OCI-LY1 (cell line): ENCODE measurements around the gene GALNT17.

ENCODE experiments used
- H2AFZ ChIP-seq: fragments of 200-600 bp; sonication (generic), shearing (Covaris generic); 2 replicates; pipeline ENCODE4 v1.6.0; 2014; ENCODE audit warnings: antibody characterized with exemption, mild to moderate bottlenecking, low read length
- H3F3A ChIP-seq: fragments of 200-600 bp; sonication (generic), shearing (Covaris generic); 2 replicates; pipeline ENCODE4 v1.6.0; 2014; ENCODE audit warnings: mild to moderate bottlenecking, antibody characterized with exemption, low read length, moderate library complexity; ENCODE audit not compliant: insufficient read depth
- H3K27ac ChIP-seq: fragments of 200-600 bp; sonication (generic); 2 replicates; pipeline ENCODE4 v1.5.1; 2014; ENCODE audit warnings: low read length, mixed run types, mild to moderate bottlenecking, low read depth; ENCODE audit not compliant: poor library complexity, severe bottlenecking
- H3K27me3 ChIP-seq: fragments of 200-600 bp; sonication (generic); 2 replicates; pipeline ENCODE4 v1.6.0; 2014; ENCODE audit warnings: antibody characterized with exemption, mild to moderate bottlenecking, low read length, moderate library complexity; ENCODE audit not compliant: insufficient read depth
- H3K36me3 ChIP-seq: fragments of 200-600 bp; sonication (generic); 2 replicates; pipeline ENCODE4 v1.6.1; 2014; ENCODE audit warnings: mild to moderate bottlenecking, antibody characterized with exemption, low read length, moderate library complexity, mixed read lengths; ENCODE audit not compliant: insufficient read depth
- H3K4me1 ChIP-seq: fragments of 200-600 bp; sonication (generic); 2 replicates; pipeline ENCODE4 v1.5.1; 2014; ENCODE audit warnings: mild to moderate bottlenecking, low read length, moderate library complexity; ENCODE audit not compliant: insufficient read depth, severe bottlenecking
- H3K4me2 ChIP-seq: fragments of 200-600 bp; sonication (generic), shearing (Covaris generic); 2 replicates; pipeline ENCODE4 v1.6.1; 2014; ENCODE audit warnings: low read length
- H3K4me3 ChIP-seq: fragments of 200-600 bp; sonication (generic); 2 replicates; pipeline ENCODE4 v1.5.1; 2014; ENCODE audit warnings: low read length, low read depth, mild to moderate bottlenecking, mixed read lengths; ENCODE audit not compliant: poor library complexity, severe bottlenecking
- H3K79me2 ChIP-seq: fragments of 200-600 bp; shearing (Covaris generic); 2 replicates; pipeline ENCODE4 v1.6.1; 2016; ENCODE audit warnings: mixed run types, low read length, mixed read lengths; ENCODE audit not compliant: insufficient read depth
- H3K9ac ChIP-seq: fragments of 200-600 bp; sonication (generic), shearing (Covaris generic); 2 replicates; pipeline ENCODE4 v1.6.1; 2014; ENCODE audit warnings: mild to moderate bottlenecking, low read length, mixed read lengths
- H3K9me2 ChIP-seq: fragments of 200-600 bp; sonication (generic), shearing (Covaris generic); 2 replicates; pipeline ENCODE4 v1.6.1; 2014; ENCODE audit warnings: low read depth, mild to moderate bottlenecking, low read length, mixed read lengths
- H3K9me3 ChIP-seq: fragments of 200-600 bp; shearing (Covaris generic); 2 replicates; pipeline ENCODE4 v1.6.1; 2014; ENCODE audit warnings: low read length, mixed read lengths
- H4K20me1 ChIP-seq: fragments of 200-600 bp; sonication (generic), shearing (Covaris generic); 2 replicates; pipeline ENCODE4 v1.6.0; 2016; ENCODE audit warnings: mild to moderate bottlenecking, low read length; ENCODE audit not compliant: insufficient read depth
- CTCF ChIP-seq: fragments of 200-600 bp; sonication (generic), shearing (Covaris generic); IDR thresholded peaks from 2 replicates; pipeline ENCODE4 v1.5.1; 2017; ENCODE audit warnings: mild to moderate bottlenecking, antibody characterized with exemption, low read length, moderate library complexity, mixed read lengths
- EZH2 ChIP-seq: fragments of 200-600 bp; sonication (generic), shearing (Covaris generic); IDR thresholded peaks from 2 replicates; pipeline ENCODE4 v1.8.0; 2017; ENCODE audit warnings: borderline replicate concordance, mixed run types, mild to moderate bottlenecking, antibody characterized with exemption, low read length, moderate library complexity, mixed read lengths

Gene GALNT17

GRCh38 chr7:71482284-71482683 is 350.3 kb downstream of the GALNT17 start:
- Histone ChIP-seq H3F3A (no peaks in the 10 kb centered on the region), H4K20me1 (no peaks in the 10 kb centered on the region), H3K27ac (no peak overlapping the region), H3K27me3 (no peaks in the 10 kb centered on the region), H3K9me3 (no peaks in the 10 kb centered on the region), H3K4me1 (no peaks in the 10 kb centered on the region), H3K79me2 (no peaks in the 10 kb centered on the region), H3K4me3 (no peak overlapping the region), H3K9me2 (no peaks in the 10 kb centered on the region), H3K36me3 (no peaks in the 10 kb centered on the region), H3K9ac (no peak overlapping the region), H2AFZ (no peak overlapping the region), H3K4me2 (no peak overlapping the region)
- TF ChIP-seq EZH2 (no peak), CTCF (no peak)

- Histone ChIP-seq H3K9me2 (no peaks in the 10 kb centered on the region), H2AFZ (no peak overlapping the region), H3K4me2 (no peak overlapping the region), H3K36me3 (no peaks in the 10 kb centered on the region), H3K4me1 (no peaks in the 10 kb centered on the region), H3K27ac (no peak overlapping the region), H4K20me1 (no peaks in the 10 kb centered on the region), H3K9ac (no peak overlapping the region), H3K4me3 (no peak overlapping the region), H3K27me3 (no peaks in the 10 kb centered on the region), H3K79me2 (no peaks in the 10 kb centered on the region), H3K9me3 (no peaks in the 10 kb centered on the region), H3F3A (no peaks in the 10 kb centered on the region)
- TF ChIP-seq EZH2 (no peak), CTCF (no peak)
These were observed 352.4 kb downstream of the GALNT17 start for GRCh38 chr7:71484380-71484779.

- Histone ChIP-seq H2AFZ (no peak overlapping the region), H3K27me3 (no peaks in the 10 kb centered on the region), H3K4me1 (no peaks in the 10 kb centered on the region), H3K4me3 (no peak overlapping the region), H4K20me1 (no peaks in the 10 kb centered on the region), H3K9me3 (no peaks in the 10 kb centered on the region), H3K9ac (no peak overlapping the region), H3K79me2 (no peaks in the 10 kb centered on the region), H3K36me3 (no peaks in the 10 kb centered on the region), H3K27ac (no peak overlapping the region), H3K9me2 (no peaks in the 10 kb centered on the region), H3F3A (no peaks in the 10 kb centered on the region), H3K4me2 (no peak overlapping the region)
- no peak for TF ChIP-seq EZH2
- no peak for TF ChIP-seq CTCF
These were observed 353.6 kb downstream of the GALNT17 start for GRCh38 chr7:71485586-71485985.
